SH-SY5Y (cell line): ENCODE measurements around the gene PLOD1.

Experiments used
- GATA2 ChIP-seq: IDR thresholded peaks from 2 replicates; pipeline ENCODE4 v1.6.1; 2011; ENCODE audit warnings: mild to moderate bottlenecking, low read depth, low read length
- GATA3 ChIP-seq: IDR thresholded peaks from 2 replicates; pipeline ENCODE4 v1.6.1; 2011; ENCODE audit warnings: low read depth, mild to moderate bottlenecking, low read length, moderate library complexity

Gene PLOD1

DNA sequence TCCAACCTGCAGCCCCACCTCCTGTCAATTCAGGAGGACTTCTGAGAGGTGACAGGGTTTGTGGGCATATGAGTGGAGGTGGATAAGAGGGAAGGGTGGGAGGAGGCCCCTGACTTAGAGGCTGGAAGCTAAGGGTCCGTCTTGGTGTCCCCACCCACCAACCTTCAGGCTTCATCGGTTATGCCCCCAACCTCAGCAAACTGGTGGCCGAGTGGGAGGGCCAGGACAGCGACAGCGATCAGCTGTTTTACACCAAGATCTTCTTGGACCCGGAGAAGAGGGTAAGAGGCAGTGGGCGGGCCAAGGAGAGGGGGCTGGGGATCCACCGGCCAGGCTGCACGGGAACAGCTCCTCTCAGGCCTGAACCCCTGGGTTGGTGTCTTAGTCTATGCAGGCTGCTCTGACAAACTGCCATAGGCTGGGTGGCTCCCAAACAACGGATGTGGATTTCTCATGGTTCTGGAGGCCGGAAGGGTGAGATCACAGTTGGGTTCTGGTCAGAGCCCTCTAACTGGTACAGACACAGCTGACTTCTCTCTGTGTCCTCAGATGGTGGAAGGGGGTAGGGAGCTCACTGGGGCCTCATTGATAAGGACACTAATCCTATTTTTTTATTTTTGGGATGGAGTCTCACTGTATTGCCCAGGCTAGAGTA lies 18.1 kb downstream of the PLOD1 start:
- TF ChIP-seq GATA2 (no peak), GATA3 (no peak)

DNA sequence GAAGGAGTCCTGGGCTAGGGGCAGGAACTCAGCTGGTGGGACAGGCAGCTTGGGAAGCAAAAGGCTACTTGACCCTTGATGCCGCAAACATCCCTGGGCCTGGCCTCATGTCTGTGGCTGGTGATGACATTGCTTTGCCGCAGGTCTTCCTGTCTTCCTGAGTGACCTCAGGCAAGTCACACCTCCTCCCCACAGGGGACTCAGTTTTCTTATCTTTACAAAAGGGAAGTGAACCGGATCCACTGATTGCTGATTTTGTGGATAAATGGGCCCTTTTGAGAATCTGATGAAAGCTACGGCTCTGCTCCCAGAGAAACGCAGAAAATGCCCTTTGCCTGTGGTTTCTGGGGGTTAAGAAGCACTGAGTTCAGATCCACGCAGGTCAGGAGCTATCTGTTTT lies 20.7 kb downstream of the PLOD1 start:
- TF ChIP-seq GATA3 = no peak
- TF ChIP-seq GATA2 = no peak

DNA sequence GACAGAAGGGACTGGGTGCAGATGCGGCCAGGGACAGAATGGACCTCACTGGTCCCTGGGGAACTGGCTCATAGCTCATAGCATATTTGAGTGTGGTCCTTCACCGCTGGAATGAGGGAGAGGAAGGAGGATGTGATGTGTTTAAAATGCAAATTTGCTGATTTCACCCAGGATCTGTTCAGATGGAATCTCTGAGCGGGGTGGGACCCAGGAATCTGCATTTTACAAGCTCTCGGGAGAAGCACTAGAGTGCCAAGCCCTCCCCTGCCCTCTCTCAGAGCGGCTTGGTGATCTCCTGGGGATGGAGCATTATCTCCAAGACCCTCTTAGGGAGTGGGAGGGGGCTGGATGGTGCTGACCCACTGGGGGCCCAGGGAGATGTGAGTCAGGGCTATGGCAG lies 22.9 kb downstream of the PLOD1 start:
- no peak for TF ChIP-seq GATA2
- no peak for TF ChIP-seq GATA3

DNA sequence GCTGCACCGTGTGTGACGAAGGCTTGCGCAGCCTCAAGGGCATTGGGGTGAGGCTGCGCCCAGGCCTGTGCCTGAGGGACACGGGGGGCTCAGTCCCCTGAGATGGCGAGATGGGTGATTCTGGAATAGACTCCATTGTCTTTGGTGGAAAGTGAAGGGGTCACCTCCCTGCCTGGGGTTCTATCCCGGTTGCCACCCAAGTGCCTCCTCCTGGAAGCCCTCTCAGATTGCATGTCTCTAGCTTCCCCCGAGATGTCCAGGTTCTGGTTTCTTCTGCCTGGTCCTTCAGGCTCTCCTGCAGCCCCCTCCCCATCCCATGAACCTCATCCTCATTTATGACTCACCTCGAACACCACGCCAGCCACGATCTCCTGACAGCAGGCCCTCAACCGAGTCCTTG lies 23.4 kb downstream of the PLOD1 start:
- TF ChIP-seq GATA2 = no peak
- no peak for TF ChIP-seq GATA3

DNA sequence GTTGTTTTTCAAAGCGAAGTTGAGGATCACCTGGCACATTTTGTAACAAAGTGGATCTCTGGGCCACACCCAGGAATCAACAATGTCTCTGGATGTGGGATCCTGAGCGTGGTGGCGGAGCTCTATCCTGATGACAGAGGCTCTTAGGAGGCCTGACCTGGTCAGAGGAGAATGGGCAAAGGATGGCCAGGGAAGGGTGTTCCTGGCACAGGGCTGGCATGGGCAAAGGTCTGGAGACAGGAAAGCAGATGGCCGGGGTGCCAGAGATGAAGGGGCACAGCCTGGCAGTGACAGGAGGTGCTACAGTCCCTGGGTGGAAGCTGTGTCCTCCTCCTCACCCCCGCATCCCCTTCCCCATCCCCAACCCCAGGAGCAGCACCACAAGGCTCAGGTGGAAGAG lies 25.8 kb downstream of the PLOD1 start:
- no peak for TF ChIP-seq GATA2
- no peak for TF ChIP-seq GATA3

DNA sequence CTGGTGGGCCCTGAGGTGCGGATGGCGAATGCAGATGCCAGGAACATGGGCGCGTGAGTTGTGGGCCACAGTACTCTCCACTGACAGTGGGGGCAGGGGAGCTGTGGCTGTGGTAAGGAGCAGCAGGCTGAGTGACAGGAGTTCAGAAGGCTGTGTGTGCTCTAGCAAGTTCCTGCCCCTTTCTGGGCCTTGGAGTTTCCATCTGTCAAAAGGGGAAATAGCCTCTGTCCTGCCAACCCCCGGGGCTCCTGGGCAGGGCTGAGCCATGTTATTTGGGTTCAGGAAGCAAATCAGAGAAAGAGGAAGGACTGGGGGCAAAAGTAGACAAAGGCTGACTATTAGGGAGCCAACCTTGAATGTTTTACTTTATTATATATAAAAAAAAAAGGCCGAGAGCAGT lies 26.2 kb downstream of the PLOD1 start:
- TF ChIP-seq GATA3 (no peak), GATA2 (no peak)

DNA sequence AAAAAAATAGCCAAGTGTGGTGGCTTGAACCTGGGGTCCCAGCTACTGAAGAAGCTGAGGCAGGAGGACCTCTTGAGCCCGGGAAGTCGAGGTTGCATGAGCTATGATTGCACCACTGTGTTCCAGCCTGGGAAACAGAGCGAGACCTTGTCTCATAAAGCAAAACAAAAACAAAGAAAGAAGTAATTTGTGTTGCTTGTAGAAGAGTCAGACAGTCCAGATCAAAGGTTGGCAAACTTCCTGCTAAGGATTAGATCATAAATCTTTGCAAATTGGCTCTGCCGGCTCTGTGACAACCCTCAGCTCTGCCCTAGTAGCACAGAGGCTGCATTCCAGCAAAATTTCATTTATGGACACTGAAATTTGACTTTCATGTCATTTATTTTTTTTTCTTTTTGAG lies 26.7 kb downstream of the PLOD1 start:
- TF ChIP-seq GATA3 = no peak
- no peak for TF ChIP-seq GATA2

DNA sequence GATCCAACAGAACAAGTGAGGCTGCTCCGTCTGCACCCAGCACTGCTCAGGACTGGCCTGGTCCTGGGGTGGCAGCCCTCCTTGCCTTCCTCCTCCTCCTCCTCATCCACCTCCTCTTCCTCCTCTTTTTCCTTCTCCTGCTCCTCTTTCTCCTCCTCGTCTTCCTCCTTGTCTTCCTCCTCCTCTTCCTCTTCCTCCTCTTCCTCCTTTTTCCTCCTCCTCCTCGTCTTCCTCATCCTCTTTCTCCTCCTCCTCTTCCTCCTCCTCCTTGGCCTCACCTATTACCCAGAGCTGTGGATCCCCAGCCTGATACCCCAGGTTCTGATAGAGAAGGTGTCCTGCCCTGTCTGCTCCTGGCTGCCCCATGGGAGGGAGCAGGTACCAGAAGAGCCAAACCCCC lies 29.1 kb downstream of the PLOD1 start:
- TF ChIP-seq GATA3 (no peak), GATA2 (no peak)

DNA sequence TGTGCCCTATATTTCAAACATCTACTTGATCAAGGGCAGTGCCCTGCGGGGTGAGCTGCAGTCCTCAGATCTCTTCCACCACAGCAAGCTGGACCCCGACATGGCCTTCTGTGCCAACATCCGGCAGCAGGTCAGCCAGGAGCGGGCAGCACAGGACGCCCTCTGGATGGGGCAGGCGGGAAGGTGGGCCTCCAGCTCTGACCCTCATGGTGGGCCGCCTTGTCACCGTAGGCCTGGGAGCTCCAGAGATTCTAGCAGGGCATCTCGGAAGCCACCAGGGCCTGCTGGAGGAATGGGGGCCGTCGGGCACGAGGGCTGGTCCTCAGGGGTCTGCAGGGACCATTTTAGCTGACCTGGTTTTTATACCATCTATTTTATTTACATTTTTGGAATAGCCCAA lies 30.1 kb downstream of the PLOD1 start:
- no peak for TF ChIP-seq GATA3
- TF ChIP-seq GATA2 = no peak

DNA sequence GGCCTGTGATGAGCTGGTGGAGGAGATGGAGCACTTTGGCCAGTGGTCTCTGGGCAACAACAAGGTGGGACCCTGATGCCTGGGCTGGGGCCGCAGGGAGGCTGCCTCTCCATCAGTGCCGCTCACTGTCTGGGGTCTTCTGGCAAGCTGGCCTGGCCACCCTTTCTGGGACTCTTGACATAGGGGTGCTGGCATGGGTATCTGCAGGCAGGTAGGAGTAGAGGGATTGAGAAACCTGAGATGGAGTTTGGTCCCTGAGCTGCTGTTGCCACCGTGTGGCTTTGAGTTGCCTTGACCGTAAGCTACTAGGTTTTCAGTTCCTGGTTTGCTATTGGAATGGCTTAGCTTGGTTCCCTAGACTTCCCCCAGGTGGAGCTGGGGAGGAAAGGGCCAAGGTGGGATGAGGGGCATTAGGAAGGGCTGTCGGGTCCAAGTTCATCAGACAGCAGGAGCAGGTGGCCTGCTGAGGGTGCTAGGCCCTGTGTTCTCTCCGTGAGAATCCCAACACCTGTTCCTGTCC lies 32.6 kb downstream of the PLOD1 start:
- TF ChIP-seq GATA3 (no peak), GATA2 (no peak)

DNA sequence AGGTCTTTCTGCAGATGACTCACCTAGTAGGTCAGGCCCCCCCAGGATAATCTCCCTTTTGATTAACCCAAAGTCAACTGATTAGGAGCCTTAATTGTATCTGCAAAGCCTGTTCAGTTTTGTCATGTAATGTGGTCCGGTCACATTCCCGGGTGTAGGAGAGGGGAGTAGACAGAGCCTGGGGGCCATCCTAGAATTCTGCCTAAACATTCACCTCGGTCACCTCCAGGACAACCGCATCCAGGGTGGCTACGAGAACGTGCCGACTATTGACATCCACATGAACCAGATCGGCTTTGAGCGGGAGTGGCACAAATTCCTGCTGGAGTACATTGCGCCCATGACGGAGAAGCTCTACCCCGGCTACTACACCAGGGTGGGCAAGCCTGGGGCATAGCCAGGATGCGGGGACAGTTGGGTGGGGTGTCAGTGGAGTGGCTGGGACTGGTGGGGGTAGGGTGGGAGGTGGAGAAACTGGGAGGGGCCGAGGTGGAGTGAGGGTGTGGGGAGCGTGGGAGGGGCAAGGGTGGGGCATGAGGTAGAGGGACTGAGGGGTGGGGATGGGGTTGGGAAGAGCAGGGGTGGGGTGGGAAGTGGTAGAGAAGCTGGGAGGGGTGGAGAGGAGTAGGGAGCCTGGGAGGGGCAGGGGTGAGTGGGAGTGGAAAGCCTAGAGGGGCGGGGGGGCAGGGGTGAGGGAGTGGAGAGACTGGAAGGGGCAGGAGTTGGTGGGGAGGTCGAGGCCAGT lies 36.1 kb downstream of the PLOD1 start:
- TF ChIP-seq GATA2 (no peak), GATA3 (no peak)

DNA sequence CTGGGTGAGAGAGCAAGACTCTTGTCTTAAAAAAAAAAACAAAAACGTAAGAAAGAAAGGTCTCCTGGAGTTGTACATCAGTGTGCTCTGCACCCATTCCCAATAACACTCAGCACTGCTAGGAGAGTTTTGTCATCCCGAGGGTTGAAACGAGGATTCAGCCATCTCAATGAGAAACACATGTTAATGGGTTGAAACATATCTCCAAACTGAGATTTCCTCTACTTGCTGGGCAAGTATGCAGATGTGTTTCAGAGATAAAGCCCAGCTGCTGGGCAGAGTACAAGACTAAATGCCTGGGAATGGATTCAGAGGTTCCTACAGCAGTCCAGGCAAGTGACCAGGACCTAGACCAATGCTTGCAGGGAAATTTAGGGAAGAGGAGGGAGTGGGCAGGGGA lies 43.1 kb downstream of the PLOD1 start:
- TF ChIP-seq GATA2 (peak; percentile 91), GATA3 (no peak; the same call in 1 of the 2 replicates)

DNA sequence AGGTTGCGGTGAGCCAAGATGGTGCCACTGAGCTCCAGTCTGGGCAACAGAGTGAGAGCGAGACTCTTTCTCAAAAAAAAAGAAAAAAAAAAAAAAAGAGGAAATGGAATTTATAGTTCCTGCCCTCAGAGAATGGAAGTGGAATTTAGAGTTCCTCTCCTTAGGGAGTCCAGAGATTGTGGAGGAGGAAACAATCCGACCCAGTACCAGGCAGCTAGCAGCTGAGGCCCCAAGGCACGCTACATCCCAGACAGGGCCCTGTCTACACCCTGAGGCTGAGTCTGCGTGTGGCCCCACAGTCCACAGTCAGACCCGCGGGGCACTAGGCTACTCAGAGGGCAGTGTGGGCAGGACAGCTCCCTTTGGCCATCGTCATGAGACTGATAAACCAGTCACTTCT lies 43.8 kb downstream of the PLOD1 start:
- TF ChIP-seq GATA3 = no peak
- TF ChIP-seq GATA2 = no peak

DNA sequence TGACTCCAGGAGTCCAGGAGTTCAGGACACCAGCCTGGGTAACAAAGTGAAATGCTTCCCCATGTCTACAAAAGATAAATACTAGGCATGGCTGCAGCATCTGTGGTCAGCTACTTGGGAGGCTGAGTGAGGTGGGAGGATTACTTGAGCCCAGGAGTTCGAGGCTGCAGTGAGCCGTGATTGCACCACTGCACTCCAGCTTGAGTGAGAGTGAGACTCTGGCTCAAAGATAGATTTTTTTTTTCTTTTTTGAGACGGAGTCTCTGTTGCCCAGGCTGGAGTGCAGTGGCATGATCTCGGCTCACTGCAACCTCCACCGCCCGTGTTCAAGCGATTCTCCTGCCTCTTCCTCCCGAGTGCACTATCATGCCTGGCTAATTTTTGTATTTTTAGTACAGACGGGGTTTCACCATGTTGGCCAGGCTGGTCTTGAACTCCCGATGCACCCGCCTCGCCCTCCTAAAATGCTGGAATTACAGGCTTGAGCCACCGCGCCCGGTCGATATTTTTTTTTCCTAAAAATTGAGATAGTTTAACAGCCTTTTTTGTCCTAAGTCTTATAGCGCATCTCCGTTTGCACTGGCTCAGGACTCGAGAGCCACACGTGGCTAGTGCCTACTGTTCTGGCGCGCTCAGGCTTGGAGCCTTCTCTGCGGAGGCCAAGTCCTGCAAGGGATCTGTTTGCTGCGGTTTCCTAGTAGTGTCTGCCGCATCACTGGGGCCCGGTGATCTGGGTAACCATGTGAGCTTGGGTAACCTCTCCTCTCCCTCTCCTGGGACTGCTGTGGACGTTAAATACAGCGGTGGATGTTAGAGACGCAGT lies 44.7 kb downstream of the PLOD1 start:
- no peak for TF ChIP-seq GATA3
- no peak for TF ChIP-seq GATA2
